Measurements from ENCODE around the gene HOTAIR.
A peak's percentile ranks its signal among the peaks of the same experiment; 100 is the strongest.

DNA sequence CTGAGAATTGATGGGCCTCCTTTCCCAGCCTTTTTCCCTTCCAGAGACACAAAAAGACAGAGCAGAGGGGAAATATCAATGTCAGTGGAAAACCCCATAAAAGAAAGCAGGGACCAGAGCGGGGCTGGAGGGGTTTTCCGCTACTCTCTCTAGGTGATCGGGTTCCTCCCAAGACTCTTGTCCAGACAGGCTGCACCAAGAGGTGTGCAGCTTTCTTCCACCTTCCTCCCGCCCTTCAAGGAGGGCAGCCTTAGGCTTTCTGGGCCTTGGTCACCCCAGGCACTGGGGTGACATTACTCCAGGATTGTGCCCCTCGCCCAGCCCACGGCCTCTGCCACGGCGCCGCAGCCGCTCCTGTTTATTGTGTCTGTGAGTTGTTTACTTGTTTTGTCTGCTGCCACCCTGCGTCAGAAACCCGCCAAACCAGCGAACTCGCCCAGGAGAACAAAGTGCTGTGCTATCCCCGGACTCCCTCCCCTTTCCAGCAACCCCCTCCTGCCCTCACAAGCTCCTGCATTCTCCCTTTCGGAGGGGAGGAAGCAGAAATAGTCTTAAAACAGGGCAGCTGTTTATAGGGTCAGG lies 46.8 kb upstream of the HOTAIR start:
- TF ChIP-seq, protein P1, sequence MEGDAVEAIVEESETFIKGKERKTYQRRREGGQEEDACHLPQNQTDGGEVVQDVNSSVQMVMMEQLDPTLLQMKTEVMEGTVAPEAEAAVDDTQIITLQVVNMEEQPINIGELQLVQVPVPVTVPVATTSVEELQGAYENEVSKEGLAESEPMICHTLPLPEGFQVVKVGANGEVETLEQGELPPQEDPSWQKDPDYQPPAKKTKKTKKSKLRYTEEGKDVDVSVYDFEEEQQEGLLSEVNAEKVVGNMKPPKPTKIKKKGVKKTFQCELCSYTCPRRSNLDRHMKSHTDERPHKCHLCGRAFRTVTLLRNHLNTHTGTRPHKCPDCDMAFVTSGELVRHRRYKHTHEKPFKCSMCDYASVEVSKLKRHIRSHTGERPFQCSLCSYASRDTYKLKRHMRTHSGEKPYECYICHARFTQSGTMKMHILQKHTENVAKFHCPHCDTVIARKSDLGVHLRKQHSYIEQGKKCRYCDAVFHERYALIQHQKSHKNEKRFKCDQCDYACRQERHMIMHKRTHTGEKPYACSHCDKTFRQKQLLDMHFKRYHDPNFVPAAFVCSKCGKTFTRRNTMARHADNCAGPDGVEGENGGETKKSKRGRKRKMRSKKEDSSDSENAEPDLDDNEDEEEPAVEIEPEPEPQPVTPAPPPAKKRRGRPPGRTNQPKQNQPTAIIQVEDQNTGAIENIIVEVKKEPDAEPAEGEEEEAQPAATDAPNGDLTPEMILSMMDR (IDR thresholded peaks at IDR 0.05; ENCODE audit: insufficient read depth, low read depth, low read length) = no peak
- peak; percentile 59 for TF ChIP-seq EZH2 (IDR thresholded peaks at IDR 0.05; ENCODE audit: insufficient read depth, low read length)

Data from astrocyte (in vitro differentiated cells and primary cell).